HUES64 (cell line): ENCODE data around the gene PUSL1.

ENCODE experiments used
- H3K27ac ChIP-seq: 2 replicates; pipeline ENCODE4 v1.7.0; 2013; ENCODE audit warnings: low read depth, low read length, inconsistent platforms
- H3K27me3 ChIP-seq: 2 replicates; pipeline ENCODE4 v1.6.1; 2013; ENCODE audit warnings: mild to moderate bottlenecking, low read length; ENCODE audit not compliant: insufficient read depth
- H3K36me3 ChIP-seq: 2 replicates; pipeline ENCODE4 v1.6.1; 2013; ENCODE audit warnings: mild to moderate bottlenecking, low read length; ENCODE audit not compliant: insufficient read depth
- H3K4me1 ChIP-seq: 2 replicates; pipeline ENCODE4 v1.6.1; 2013; ENCODE audit warnings: mild to moderate bottlenecking, low read length, moderate library complexity; ENCODE audit not compliant: insufficient read depth
- H3K4me3 ChIP-seq: 2 replicates; pipeline ENCODE4 v1.5.1; 2013; ENCODE audit warnings: mild to moderate bottlenecking, low read length, moderate library complexity
- H3K9ac ChIP-seq: 2 replicates; pipeline ENCODE4 v1.6.1; 2013; ENCODE audit warnings: mild to moderate bottlenecking, low read depth, low read length
- H3K9me3 ChIP-seq: 2 replicates; pipeline ENCODE4 v1.6.1; 2013; ENCODE audit warnings: low read depth, low read length; ENCODE audit not compliant: insufficient read depth
- WGBS: fragments of 150-250, 120-280 bp; methylation state at CpG from one replicate; pipeline ENCODE4 v1.1.7; 2013; ENCODE audit warnings: missing lambda C conversion rate; 5-methylcytosine and 5-hydroxymethylcytosine counted together

PUSL1 gene

DNA sequence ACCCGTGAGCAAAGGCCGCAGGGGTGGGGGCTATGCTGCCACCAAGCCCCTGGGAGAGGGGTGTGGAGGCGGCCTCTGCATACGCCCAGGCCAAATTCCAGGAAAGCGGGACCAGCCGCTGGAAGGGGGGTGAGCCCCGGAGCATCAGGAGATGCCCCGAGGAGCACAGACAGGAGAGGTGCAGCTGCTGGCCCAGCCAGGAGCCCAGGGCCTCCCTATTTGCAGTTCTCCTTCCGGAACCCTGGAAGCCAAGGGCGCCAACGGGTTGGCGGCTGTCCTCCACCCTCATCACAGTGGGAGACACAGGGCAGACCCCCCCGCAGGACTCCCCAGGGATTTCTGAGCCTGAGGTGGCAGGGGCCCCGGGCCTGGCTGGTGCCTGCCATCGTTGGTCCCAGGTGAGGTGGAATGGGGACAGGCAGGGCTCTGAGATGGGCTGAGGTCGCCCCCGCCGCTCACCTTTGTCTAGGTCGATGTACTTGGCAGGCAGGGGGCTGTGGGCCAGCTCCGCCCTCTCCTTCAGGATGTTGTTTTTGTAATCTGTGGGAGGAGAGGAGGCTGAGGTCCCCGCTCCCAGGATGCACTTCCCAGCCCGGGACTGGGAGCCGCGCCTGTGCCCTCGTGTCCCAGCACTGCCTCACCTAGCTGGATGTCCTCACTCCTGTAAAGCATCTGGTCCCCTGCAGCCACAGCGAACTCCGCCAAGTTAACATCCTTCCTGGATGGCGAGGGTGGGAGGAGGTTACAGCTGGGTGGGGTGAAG is 45.2 kb downstream of the PUSL1 start:
- WGBS: 54% methylated on average over 28 of the region's 28 CpGs
- Histone ChIP-seq H3K4me1 (peaks cover 11% of the 10 kb centered on the region), H3K27me3 (peaks cover 5% of the 10 kb centered on the region; the same call in 1 of the 2 replicates), H3K36me3 (no peaks in the 10 kb centered on the region), H3K4me3 (peak overlapping the region; percentile 12; the same call in 1 of the 2 replicates), H3K9me3 (no peaks in the 10 kb centered on the region), H3K27ac (peak overlapping the region; percentile 10; the same call in 1 of the 2 replicates), H3K9ac (no peak overlapping the region; the same call in 1 of the 2 replicates)

DNA sequence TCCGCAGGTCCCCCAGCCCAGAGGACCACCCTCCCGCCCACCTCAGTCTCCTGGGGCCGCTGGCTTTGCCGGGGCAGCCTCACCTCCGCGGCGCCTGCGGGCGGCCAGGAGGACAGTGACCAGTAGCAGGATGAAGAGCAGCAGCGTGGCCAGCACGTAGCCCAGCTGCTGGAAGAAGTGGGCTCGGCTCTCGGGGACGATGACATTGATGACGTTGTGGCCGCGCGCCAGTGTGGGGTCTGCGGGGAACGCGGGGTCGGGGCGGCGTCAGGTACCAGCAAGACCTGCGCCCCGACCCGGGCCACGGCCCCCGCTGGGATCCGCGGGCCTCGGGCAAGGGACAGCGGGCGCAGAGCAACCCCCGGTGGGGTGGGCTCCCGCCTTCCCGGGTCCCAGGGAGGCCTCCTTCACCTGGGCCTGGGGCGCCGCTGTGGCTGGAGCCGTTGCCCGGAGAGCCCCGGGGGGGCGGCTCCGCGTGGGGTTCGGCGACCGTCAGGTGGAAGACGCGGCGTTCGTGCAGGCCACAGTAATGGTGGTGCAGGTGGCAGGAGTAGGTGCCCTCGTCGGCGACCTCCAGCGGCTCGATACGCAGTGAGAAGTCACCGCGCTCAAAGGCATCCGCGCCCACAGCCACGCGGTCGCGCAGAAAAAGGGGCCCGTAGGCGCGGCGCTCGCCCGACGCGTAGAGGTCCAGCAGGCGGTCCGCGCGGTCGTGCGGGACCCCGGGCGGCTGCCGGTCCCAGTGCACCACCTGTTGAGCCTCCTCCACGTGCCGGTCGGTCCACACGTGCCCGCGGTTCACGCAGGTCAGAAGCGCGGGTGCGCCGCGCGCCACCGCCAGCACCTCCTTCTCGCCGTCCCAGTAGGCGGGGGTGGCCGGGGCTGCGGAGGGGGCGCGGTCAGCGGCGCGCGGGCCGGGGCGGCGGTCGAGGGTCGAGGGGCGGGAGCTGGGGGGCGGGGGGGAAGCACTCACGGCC is 46.2 kb downstream of the PUSL1 start:
- Histone ChIP-seq H3K9ac (no peak overlapping the region), H3K27me3 (peaks cover 5% of the 10 kb centered on the region; the same call in 1 of the 2 replicates), H3K4me1 (peaks cover 20% of the 10 kb centered on the region), H3K4me3 (peak overlapping the region; percentile 29; the same call in 1 of the 2 replicates), H3K9me3 (no peaks in the 10 kb centered on the region), H3K36me3 (no peaks in the 10 kb centered on the region), H3K27ac (no peak overlapping the region)
- 93% methylated on average over 116 of the region's 116 CpGs for WGBS

DNA sequence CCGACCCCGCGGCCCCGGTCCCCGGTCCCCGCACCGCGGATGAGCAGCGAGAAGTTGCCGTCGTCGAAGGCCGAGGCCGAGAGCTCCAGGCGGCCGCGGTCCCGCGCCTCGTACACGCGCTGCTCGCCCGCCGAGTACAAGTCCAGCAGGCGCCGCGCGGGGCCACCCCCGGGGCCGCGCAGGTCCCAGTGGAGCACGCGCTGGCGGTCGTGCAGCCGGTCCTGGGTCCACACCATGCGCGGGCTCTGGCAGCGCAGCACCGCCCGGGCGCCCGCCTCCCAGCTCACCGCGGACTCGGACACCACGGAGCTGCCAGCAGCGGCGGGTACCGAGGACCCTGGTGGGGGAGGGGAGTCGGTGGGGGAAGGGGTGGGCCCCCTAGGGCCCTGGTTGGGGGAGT is 47.0 kb downstream of the PUSL1 start:
- WGBS: 93% methylated on average over 49 of the region's 52 CpGs
- Histone ChIP-seq H3K9ac (no peak overlapping the region), H3K9me3 (no peaks in the 10 kb centered on the region), H3K36me3 (no peaks in the 10 kb centered on the region), H3K27me3 (peaks cover 5% of the 10 kb centered on the region; the same call in 1 of the 2 replicates), H3K4me3 (no peak overlapping the region), H3K4me1 (peaks cover 25% of the 10 kb centered on the region), H3K27ac (no peak overlapping the region)

DNA sequence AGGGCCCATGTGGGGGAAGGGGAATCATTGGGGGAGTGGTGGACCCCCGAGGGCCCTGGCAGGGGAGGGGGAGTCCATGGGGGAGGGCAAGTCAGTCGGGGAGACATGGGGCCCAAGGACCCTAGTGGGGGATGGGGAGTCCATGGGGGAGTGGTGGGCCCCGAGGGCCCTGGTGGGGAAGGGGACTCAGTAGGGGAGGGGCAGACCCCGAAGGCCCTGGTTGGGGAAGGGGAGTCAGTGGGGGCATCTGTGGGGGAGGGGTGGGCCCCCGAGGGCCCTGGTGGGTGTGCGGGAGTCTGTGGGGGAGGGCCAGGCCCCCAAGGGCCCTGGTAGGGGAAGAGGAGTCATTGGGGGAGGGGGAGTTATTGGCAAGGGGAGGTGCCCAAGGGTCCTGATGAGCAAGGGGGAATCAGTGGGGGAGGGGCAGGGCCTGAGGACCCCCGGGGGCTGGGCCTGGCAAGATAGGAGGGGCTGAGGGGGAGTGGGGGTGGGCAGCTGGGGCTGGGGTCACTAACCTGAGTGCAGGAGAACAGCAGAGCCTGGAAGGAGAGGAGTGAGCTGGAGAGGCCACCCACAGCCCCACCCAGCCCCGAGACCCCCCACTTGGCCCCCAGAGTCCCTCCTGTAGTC is 47.9 kb downstream of the PUSL1 start:
- Histone ChIP-seq H3K27me3 (peaks cover 5% of the 10 kb centered on the region; the same call in 1 of the 2 replicates), H3K4me3 (no peak overlapping the region), H3K4me1 (peaks cover 32% of the 10 kb centered on the region), H3K27ac (no peak overlapping the region), H3K9ac (no peak overlapping the region), H3K36me3 (no peaks in the 10 kb centered on the region), H3K9me3 (no peaks in the 10 kb centered on the region)
- WGBS: 88% methylated on average over 7 of the region's 8 CpGs

DNA sequence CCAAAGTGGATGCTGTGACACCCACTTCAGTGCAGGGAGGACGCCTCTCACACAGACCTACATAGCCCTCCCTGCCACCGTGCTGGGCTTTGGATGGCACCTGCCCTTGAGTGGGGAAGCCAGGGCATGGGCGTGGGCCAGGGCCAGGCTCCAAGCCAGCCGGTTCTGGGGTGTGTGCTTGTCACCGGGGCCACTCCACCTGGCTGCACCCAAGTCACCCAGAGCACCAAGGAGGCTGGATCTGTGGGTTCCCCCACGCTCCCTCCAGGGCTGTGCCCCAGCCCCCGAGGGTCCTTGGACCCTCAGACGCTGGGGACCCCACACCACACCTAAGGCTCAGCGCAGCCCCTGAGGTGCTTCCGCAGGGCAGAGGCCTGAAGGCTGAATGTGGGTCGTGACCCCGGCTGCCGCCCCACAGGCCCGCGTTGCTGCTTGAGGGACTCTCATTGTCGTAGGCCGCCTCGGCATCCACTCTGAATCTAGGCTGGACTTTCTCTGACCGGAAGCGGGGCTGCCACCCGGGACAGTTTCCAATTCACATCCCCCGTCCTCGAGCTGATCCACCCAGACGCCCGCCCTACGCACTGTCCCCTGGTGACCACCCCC is 48.5 kb downstream of the PUSL1 start:
- Histone ChIP-seq H3K9ac (no peak overlapping the region), H3K9me3 (no peaks in the 10 kb centered on the region), H3K36me3 (no peaks in the 10 kb centered on the region), H3K27ac (no peak overlapping the region), H3K27me3 (peaks cover 5% of the 10 kb centered on the region; the same call in 1 of the 2 replicates), H3K4me1 (peaks cover 32% of the 10 kb centered on the region), H3K4me3 (peak overlapping the region; percentile 57; the same call in 1 of the 2 replicates)
- 86% methylated on average over 26 of the region's 26 CpGs for WGBS

DNA sequence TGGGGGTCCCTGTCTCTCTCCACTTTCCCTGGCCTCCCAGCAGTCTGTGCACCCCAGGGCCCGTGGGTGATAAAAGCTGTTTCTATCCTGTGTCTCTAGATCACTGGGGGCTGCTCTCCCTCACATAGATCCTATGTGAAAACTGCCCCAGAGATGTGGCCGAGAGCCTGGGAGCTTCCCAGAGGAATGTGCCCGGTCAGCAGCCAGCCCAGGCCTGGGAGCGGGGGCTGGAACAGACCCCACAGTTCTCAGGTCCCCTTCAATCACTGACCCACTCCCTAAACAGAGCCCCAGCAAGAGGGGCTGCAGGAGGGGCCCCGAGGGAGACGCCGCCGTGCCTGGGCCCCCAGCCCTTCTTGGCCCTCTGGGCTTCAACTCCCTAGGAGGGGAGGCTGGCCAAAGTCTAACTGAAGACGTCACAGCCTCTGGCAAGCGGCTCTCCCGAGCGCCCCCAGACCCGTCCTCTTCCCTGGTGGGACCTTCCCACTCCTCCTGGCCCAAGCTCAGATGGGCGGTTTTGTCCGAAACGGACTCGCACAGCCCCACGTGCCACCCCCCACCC is 49.6 kb downstream of the PUSL1 start:
- H3K4me1 ChIP-seq: peaks cover 35% of the 10 kb centered on the region
- H3K27me3 ChIP-seq: peaks cover 5% of the 10 kb centered on the region; the same call in 1 of the 2 replicates
- WGBS: 19% methylated on average over 17 of the region's 18 CpGs
- H3K9ac ChIP-seq: peak overlapping the region; percentile 78
- H3K36me3 ChIP-seq: no peaks in the 10 kb centered on the region
- peak overlapping the region; percentile 88 for H3K27ac ChIP-seq
- H3K4me3 ChIP-seq: peak overlapping the region; percentile 57
- no peaks in the 10 kb centered on the region for H3K9me3 ChIP-seq

DNA sequence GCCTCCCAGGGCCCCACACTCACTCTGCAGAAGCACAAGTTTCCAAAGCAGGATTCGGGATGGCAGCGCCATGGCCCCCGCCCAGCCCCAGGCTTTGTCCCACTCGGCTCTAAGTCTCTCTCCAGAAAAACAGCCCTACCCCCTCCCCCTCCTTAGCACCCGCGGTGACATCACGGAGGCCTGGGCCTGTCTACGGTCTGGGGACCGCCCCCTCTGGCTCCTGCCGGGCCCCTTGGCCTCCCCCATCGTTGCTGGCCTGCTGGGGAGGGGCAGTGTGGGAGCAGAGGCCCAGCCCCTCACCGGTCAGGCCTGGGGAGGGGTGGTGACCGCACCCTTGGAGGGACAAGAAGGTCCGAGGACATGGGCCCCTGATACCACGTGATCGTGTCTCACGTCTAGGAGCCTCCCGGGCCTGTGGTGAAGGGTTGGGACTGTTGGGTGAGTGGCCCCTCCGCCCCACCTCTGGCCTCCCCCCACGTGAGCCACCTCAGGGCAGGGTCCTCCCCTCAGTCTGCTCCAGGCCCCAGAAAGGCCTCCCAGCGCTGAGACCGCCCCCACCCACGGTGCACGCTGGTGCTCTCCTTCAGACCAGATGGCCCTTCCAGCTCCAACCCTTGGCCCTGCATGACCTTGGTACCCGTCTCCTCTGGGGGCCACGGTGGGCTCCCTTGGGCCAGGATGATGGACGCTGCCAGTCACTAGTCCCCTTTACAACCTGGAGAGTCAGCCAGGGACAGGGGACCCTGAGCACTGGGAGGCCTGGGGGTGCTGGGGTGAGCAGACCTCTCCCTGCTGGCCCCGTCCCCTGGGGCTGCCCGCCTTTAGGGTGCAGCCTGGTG is 50.3 kb downstream of the PUSL1 start, which contains the start of gene MXRA8:
TSS of gene MXRA8 (minus strand) at position 123 of the 839 bp plus-strand sequence. CDS start at position 72, 51 bp downstream.
- peaks cover 5% of the 10 kb centered on the region; the same call in 1 of the 2 replicates for H3K27me3 ChIP-seq
- H3K4me1 ChIP-seq: peaks cover 35% of the 10 kb centered on the region
- whole genome bisulfite sequencing: 29% methylated on average over 29 of the region's 29 CpGs
- H3K27ac ChIP-seq: peak within 1 kb of the TSS; percentile 88
- no peaks in the 10 kb centered on the region for H3K36me3 ChIP-seq
- peak within 1 kb of the TSS; percentile 57 for H3K4me3 ChIP-seq
- H3K9me3 ChIP-seq: no peaks in the 10 kb centered on the region
- H3K9ac ChIP-seq: peak within 1 kb of the TSS; percentile 78

DNA sequence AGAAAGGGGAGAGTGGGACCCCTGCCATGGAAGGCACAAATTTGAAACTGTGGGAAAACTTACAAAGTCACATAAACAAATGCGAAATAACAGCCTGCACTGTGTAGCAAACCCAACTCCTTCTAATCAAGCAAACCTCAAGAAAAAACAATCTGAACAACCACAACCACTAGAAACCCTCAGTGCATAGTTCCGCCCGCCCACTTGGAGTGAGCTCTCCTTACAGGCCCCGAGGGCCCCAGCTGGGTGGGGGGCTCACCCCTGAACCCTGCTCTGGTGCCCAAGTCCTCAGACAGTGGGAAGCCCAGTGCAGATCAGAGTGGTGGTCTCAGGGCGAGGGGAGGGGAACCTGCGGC is 50.9 kb downstream of the PUSL1 start:
- 82% methylated on average over 6 of the region's 6 CpGs for WGBS
- peak overlapping the region; percentile 88 for H3K27ac ChIP-seq
- no peak overlapping the region for H3K4me3 ChIP-seq
- no peaks in the 10 kb centered on the region for H3K36me3 ChIP-seq
- H3K27me3 ChIP-seq: peaks cover 5% of the 10 kb centered on the region; the same call in 1 of the 2 replicates
- H3K4me1 ChIP-seq: peaks cover 35% of the 10 kb centered on the region
- H3K9ac ChIP-seq: no peak overlapping the region
- no peaks in the 10 kb centered on the region for H3K9me3 ChIP-seq

DNA sequence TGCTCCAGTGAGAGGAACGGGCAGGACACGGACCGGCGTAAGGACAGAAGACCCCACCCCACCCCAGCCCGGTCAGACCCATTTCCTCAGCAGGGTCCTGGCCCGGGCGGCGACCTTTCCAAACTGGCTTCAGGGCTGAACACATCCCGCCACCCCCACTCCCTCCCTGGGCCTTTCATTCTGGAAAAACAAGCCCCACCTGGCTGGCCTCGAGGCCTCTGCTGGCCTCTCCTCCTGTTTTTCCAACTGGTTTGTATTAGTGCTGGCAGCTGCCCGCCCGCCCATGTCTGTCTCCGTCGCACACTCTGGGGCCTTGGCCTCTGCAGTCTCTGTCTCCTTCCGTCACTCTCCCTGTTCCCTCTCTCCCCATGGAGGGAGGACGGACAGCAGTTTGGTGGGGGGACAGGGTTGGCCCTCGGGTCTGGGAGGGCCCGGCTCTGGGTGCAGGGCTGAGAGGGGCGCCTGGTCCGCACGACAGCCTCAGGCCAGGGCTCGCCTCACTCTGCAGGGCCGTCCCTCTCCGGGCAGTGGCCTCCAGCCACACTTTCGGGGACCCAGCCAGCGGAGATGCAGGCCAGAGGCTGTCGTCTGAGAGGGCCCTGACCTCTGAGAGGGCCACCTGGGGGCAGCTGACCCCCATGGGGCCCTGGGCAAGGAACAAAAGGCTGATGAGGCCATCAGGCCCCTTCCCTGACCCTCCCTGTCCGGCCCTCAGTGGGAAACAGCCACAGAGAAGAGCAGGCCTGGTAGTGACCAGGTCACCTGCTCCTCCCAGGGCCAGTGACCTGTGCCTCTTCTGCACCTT is 51.5 kb downstream of the PUSL1 start:
- Histone ChIP-seq H3K27me3 (peaks cover under 1% of the 10 kb centered on the region; the same call in 1 of the 2 replicates), H3K4me3 (no peak overlapping the region), H3K9me3 (no peaks in the 10 kb centered on the region), H3K36me3 (no peaks in the 10 kb centered on the region), H3K9ac (no peak overlapping the region), H3K27ac (peak overlapping the region; percentile 70), H3K4me1 (peaks cover 35% of the 10 kb centered on the region)
- 74% methylated on average over 28 of the region's 28 CpGs for WGBS
